Activated CD8-positive, alpha-beta memory T cell treated with anti-CD3 and anti-CD28 coated beads, Interleukin-2, amount 10 ng/mL, durations not matched to agents 7 days and 5 days (primary cell): ENCODE measurements around the gene NCKAP5L. TPM values are rescaled to one million over a fixed set of nuclear protein-coding genes. Genes with fewer than 3 reads are reported as not detected.
"Not testable (repeated sequence)": the region's sequence is repeated elsewhere in the genome, so short reads cannot be mapped to it uniquely, and the experiment has no call there.

Experiments used
- ATAC-seq: fragments of 150-1000 bp; cut with Tn5 transposase; one replicate; pipeline ENCODE4 v1.10.0; 2021; ENCODE audit warnings: moderate library complexity
- CTCF ChIA-PET: fragments of 350-600 bp; sonication (Branson Sonifier 250); formaldehyde crosslinking; loops from one replicate; lab custom pipeline; 2021; ENCODE audit warnings: antibody characterized with exemption; lab: Charles Lee
- DNase-seq: peaks from one replicate; pipeline ENCODE4 v3.0.0-alpha.2; 2020
- H3K27ac Mint-ChIP-seq: one replicate; pipeline ENCODE4 v1.8.0; 2021; ENCODE audit warnings: mild to moderate bottlenecking, mixed read lengths
- H3K27me3 Mint-ChIP-seq: one replicate; pipeline ENCODE4 v1.8.0; 2021; ENCODE audit warnings: mixed read lengths
- H3K36me3 Mint-ChIP-seq: one replicate; pipeline ENCODE4 v1.8.0; 2021; ENCODE audit warnings: mild to moderate bottlenecking, mixed read lengths
- H3K4me1 Mint-ChIP-seq: one replicate; pipeline ENCODE4 v1.8.0; 2021; ENCODE audit warnings: mixed read lengths
- H3K4me3 Mint-ChIP-seq: one replicate; pipeline ENCODE4 v1.8.0; 2021; ENCODE audit warnings: mild to moderate bottlenecking, moderate library complexity, mixed read lengths
- H3K9me3 Mint-ChIP-seq: one replicate; pipeline ENCODE4 v1.8.0; 2022; ENCODE audit warnings: low read depth, mixed read lengths
- total RNA-seq, 2 experiments: library from RNA; stranded (reverse); gene quantifications; one replicate each; pipeline ENCODE4 v1.2.3, GENCODE V29; 2021

NCKAP5L gene, protein sequence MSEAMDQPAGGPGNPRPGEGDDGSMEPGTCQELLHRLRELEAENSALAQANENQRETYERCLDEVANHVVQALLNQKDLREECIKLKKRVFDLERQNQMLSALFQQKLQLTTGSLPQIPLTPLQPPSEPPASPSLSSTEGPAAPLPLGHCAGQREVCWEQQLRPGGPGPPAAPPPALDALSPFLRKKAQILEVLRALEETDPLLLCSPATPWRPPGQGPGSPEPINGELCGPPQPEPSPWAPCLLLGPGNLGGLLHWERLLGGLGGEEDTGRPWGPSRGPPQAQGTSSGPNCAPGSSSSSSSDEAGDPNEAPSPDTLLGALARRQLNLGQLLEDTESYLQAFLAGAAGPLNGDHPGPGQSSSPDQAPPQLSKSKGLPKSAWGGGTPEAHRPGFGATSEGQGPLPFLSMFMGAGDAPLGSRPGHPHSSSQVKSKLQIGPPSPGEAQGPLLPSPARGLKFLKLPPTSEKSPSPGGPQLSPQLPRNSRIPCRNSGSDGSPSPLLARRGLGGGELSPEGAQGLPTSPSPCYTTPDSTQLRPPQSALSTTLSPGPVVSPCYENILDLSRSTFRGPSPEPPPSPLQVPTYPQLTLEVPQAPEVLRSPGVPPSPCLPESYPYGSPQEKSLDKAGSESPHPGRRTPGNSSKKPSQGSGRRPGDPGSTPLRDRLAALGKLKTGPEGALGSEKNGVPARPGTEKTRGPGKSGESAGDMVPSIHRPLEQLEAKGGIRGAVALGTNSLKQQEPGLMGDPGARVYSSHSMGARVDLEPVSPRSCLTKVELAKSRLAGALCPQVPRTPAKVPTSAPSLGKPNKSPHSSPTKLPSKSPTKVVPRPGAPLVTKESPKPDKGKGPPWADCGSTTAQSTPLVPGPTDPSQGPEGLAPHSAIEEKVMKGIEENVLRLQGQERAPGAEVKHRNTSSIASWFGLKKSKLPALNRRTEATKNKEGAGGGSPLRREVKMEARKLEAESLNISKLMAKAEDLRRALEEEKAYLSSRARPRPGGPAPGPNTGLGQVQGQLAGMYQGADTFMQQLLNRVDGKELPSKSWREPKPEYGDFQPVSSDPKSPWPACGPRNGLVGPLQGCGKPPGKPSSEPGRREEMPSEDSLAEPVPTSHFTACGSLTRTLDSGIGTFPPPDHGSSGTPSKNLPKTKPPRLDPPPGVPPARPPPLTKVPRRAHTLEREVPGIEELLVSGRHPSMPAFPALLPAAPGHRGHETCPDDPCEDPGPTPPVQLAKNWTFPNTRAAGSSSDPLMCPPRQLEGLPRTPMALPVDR (N-terminal part only)
- total RNA-seq: 1 to 10 TPM; 1.1 to 1.4 TPM

DNA sequence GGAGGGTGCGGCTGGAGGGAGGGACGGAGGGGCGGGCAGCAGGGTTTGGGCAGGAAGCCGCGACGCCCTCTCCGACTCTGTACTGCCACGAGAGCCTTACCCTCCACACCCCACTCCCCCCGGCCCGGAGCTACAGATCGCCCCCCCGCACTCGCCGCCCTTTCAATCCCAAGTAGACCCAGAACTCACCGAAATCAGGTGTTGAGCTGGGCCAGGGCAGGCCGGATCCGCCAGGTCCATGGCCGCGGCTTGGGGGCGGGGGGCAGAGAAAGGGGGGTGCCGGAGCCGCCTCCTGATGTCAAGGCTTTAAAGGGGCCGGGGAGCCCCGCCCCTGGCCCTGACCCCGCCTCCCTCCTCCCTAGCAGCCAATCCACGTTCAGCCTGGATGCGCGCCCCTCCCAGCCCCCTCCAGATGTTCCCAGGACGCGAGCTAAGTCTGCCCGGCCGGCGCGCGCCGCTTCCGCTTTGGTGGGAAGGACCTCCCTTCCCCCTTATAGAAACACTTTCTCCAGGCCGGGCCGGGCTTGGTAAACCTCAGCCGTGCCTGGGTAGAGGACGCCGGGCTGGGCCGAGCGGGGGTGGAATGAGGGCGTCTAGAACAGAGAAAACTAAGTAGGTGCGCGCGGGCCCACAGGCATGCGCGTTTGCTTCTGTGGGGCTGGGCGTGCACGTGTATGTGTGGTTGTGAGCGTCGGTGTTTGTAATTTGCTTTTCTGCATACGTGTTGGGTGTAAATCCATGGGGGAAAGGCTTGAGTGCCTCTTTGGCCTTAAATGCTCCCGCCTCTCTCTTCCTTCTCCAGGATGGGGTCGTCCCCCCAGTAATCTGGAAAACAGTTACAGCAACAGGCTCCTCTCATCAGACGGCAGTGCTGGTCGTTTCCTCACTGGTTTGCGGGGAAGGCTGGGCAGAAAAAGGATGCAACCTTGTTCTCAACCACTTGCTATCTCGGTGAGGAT is at the start of gene NCKAP5L:
Gene NCKAP5L (minus strand): TSS at position 281 of the 959 bp plus-strand sequence. CDS start 24,369 bp downstream, outside the sequence.
- ATAC-seq: peak; percentile 97
- H3K36me3 Mint-ChIP-seq: no peaks in the 10 kb centered on the region
- CTCF ChIA-PET: interaction anchor here (0.7 to 4.6 kb wide), 14 partner anchors 8 to 228 kb away, joined by 3 to 22 read pairs (median 3); partner anchors contain the start of gene TMBIM6

DNA sequence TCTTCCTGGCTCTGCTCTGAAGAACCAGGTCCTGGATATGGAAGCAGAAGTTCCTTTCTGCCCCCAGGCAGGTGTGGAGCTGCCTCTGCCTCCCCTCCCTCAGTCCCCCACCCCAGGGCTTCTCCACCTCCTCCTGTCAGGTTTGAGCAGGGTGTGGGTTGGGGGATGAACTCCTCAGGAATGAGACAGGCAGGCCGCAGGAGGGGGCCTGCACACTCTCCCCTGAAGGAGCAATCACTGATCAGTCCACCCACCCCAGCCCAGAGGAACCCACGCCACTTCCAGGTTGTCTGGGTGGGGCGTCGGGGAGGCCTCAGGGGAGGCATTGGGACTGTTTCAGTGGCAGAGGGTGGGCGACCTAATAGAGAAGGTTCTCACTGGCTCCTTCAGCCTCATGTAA is 48.9 kb upstream of the NCKAP5L start:
- DNase-seq: no peak
- H3K4me1 Mint-ChIP-seq: no peaks in the 10 kb centered on the region
- no peak overlapping the region for H3K27ac Mint-ChIP-seq
- no peaks in the 10 kb centered on the region for H3K36me3 Mint-ChIP-seq
- no peaks in the 10 kb centered on the region for H3K27me3 Mint-ChIP-seq
- no peak for ATAC-seq
- peaks cover 25% of the 10 kb centered on the region for H3K9me3 Mint-ChIP-seq
- CTCF ChIA-PET: interaction anchor here (1.2 kb wide), 1 partner anchor 89 kb away, joined by 3 read pairs; no protein-coding TSS in a partner anchor
- H3K4me3 Mint-ChIP-seq: no peak overlapping the region

More for the DNA sequence above, at the start of gene NCKAP5L:
- DNase-seq: peak; percentile 94
- Mint-ChIP-seq H3K27ac (peak within 1 kb of the TSS; percentile 70), H3K4me3 (peak within 1 kb of the TSS; percentile 82), H3K4me1 (peaks cover 15% of the 10 kb centered on the region), H3K27me3 (peaks cover 27% of the 10 kb centered on the region), H3K9me3 (no peaks in the 10 kb centered on the region)

DNA sequence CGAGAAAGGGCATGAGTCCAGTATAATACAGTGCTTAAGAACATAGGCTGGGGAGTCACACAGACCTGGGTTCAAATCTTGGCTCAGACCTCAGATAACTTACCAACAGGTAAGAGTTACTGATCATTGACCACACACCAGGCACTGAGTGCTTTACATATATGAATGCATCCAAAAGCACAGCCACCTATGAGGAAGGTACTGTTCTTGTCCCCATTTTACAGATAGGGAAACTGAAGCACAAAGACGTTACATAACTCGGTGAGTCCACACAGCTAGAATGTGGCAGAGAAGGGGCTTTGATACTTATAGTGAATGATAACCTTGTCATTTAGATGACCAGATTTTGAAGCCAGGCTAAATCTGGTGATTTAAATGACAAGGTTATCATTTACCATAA is 47.9 kb upstream of the NCKAP5L start:
- H3K36me3 Mint-ChIP-seq: no peaks in the 10 kb centered on the region
- H3K9me3 Mint-ChIP-seq: peaks cover 25% of the 10 kb centered on the region
- DNase-seq (no peak), ATAC-seq (no peak)
- H3K27me3 Mint-ChIP-seq: no peaks in the 10 kb centered on the region
- no peak overlapping the region for H3K4me3 Mint-ChIP-seq
- CTCF ChIA-PET: interaction anchor here (0.7 to 1.2 kb wide), 2 partner anchors 90 to 489 kb away, joined by 3 read pairs; no protein-coding TSS in a partner anchor
- no peaks in the 10 kb centered on the region for H3K4me1 Mint-ChIP-seq
- no peak overlapping the region for H3K27ac Mint-ChIP-seq

DNA sequence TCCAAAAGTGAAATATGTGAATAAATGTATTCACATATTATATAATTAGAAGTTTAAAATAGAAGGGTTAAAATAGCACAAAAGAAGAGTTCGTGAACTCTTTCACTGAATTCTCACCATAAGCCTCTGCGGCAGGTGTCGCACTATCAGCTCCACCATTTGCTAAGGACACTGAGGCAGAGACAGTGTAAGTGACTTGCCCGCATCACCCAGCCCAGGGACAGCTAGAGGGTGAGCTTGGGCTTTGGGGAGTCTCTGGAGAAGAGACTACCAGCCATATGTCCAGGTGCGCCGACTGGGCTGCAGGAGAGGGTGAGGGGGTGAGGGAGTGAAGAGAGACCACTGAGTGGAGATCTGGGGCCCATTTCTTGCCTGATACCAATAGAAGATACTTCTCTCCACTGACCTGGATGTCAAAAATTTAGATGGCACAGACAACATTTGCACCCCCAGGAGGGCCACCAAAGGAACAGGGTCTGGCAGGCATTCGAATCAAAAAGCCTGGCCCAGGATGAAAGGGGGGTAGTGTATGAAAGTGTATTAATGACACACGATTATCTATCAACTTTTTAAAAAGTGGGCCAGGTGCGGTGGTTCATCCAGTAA is 47.0 kb upstream of the NCKAP5L start:
- no peak overlapping the region for H3K4me3 Mint-ChIP-seq
- ATAC-seq (no peak), DNase-seq (no peak)
- CTCF ChIA-PET: no interaction called here
- peaks cover 21% of the 10 kb centered on the region for H3K9me3 Mint-ChIP-seq
- no peak overlapping the region for H3K27ac Mint-ChIP-seq
- H3K36me3 Mint-ChIP-seq: no peaks in the 10 kb centered on the region
- no peaks in the 10 kb centered on the region for H3K4me1 Mint-ChIP-seq
- no peaks in the 10 kb centered on the region for H3K27me3 Mint-ChIP-seq

DNA sequence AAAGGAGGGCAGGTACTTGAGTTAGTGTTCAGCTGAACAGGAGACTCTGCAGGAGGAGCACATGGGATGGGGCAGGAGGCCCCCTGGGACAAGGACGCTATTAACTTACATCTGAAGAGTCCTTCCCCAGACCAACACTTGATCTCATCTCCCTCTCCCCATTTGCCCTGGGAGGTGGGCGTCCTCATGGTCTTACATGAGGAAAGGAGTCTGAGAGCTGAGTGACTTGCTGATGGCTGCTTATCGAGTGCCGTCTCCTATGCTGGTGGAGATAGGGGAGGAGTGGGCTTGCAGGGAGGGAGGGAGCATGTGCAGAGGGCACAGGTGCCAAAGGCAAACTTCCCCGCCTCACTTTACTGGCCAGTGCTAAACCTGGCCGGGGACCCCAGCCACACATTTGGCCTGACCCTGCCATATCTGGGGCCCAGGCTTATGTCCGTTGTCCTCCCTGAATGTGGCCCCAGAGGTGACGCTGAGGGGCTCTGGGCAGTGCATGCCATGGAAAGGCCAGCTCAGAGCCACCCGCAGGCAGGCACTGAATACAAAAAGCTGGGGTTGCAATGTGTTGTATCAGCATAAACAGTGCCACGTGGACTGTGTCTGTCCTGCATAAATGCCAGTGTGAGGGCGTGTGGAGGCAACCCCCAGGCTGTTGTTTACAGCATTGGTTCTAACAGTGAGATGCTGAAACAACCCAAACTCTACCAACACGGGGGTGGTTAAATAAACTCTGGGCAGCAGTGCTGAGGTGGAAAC is 46.1 kb upstream of the NCKAP5L start:
- CTCF ChIA-PET: no interaction called here
- no peak overlapping the region for H3K27ac Mint-ChIP-seq

DNA sequence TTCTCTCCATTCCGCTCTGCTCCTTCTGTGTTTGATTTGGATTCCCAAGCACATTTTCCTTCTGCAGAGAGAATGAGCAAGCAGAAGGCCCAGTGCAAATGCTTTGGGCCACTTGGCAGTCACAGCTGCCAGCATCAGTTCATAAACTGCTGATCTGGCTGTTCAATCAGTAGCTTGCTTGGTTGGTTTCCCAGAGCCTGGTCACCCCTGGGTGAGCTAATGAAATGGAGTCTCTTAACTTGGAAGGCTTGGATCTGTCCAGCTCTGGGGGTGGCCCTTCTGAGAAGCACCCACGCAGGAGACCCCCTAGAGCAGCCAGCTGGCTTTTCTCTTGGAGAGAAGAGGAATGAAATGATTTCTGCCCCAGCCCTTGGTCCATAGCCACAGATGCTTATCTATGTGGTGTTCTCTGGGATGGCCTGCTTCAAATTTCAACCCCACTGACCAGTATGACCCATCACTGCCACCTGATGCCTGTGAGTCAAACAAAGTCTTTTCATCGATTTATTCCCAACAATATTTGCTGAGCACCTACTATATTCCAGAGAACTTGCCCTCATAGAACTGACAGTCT is 45.2 kb upstream of the NCKAP5L start:
- H3K27ac Mint-ChIP-seq: no peak overlapping the region
- CTCF ChIA-PET: no interaction called here
- no peak overlapping the region for H3K4me3 Mint-ChIP-seq
- DNase-seq (no peak), ATAC-seq (no peak)
- H3K4me1 Mint-ChIP-seq: no peaks in the 10 kb centered on the region
- H3K27me3 Mint-ChIP-seq: no peaks in the 10 kb centered on the region
- peaks cover 6% of the 10 kb centered on the region for H3K9me3 Mint-ChIP-seq
- no peaks in the 10 kb centered on the region for H3K36me3 Mint-ChIP-seq

More for the DNA sequence above, 46.1 kb upstream of the NCKAP5L start:
- Mint-ChIP-seq H3K4me3 (no peak overlapping the region), H3K36me3 (no peaks in the 10 kb centered on the region), H3K27me3 (no peaks in the 10 kb centered on the region), H3K9me3 (peaks cover 13% of the 10 kb centered on the region), H3K4me1 (no peaks in the 10 kb centered on the region)
- DNase-seq (no peak), ATAC-seq (no peak)

DNA sequence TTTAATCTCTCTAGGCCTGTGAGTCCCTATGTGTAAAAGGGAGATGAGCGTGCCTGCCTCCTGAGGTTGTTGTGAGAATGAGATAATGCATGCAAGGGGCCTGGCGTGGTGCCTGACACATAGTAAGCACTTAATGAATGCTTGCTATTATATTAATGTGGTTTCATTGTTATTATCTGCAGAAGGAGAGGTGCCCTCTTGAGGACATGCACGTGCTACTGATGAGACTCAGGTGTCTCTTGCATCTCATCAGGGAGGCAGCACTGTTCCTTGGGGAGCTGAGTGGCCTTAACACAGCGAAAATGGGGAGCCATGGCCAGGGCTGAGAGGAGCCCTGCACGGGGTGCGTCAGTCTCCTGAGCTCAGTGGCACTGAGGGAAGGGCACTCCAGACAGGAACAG is 44.6 kb upstream of the NCKAP5L start:
- CTCF ChIA-PET: interaction anchor here (3.9 kb wide), 1 partner anchor 73 kb away, joined by 13 read pairs; no protein-coding TSS in a partner anchor
- H3K4me3 Mint-ChIP-seq: no peak overlapping the region
- H3K9me3 Mint-ChIP-seq: peaks cover 2% of the 10 kb centered on the region
- peak; percentile 27 for DNase-seq
- H3K36me3 Mint-ChIP-seq: no peaks in the 10 kb centered on the region
- no peak overlapping the region for H3K27ac Mint-ChIP-seq
- ATAC-seq: no peak
- no peaks in the 10 kb centered on the region for H3K27me3 Mint-ChIP-seq
- H3K4me1 Mint-ChIP-seq: no peaks in the 10 kb centered on the region

DNA sequence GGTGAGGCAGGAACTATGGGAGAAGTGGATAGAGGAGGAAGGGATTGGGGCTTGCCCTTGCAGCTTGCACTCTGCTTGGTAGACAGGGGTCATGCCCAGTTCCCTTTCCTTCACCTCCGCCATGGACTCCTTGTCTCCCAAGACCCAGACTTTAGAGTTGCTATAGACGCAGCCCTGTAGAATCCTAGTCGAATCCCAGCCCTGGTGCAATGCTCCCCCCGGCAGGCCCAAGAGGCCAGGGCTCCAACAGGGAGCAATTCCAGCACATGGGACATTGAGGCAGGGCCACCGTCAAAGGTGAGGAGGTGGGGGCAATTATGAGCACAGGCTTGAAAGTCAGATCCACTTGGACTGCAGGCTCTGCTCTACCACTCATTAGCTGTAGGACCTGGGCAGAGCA is 44.2 kb upstream of the NCKAP5L start:
- H3K4me1 Mint-ChIP-seq: no peaks in the 10 kb centered on the region
- H3K36me3 Mint-ChIP-seq: no peaks in the 10 kb centered on the region
- CTCF ChIA-PET: interaction anchor here (2.2 to 3.9 kb wide), 2 partner anchors 73 to 95 kb away, joined by 6 to 13 read pairs; no protein-coding TSS in a partner anchor
- H3K27ac Mint-ChIP-seq: no peak overlapping the region
- DNase-seq (peak; percentile 29), ATAC-seq (no peak)
- no peaks in the 10 kb centered on the region for H3K9me3 Mint-ChIP-seq
- no peaks in the 10 kb centered on the region for H3K27me3 Mint-ChIP-seq
- no peak overlapping the region for H3K4me3 Mint-ChIP-seq

DNA sequence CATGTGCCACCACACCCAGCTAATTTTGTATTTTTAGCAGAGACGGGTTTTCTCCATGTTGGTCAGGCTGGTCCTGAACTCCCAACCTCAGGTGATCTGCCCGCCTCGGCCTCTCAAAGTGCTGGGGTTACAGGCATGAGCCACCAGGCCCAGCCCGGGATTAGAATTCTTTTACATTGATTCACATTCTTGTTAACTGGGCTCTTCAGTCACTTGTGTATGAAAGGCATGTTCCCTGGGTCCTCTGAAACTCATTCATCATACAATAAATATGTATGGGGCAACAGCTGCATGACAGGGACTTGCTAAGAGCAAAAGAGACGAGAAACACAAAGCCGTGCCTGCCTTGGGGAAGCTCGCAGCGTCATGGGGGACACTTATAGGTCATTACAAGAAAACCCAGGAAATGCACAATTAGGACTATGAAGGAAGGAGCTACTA is 43.6 kb upstream of the NCKAP5L start:
- H3K36me3 Mint-ChIP-seq, H3K4me3 Mint-ChIP-seq, ATAC-seq, H3K9me3 Mint-ChIP-seq, H3K27me3 Mint-ChIP-seq, H3K4me1 Mint-ChIP-seq, H3K27ac Mint-ChIP-seq: not testable (repeated sequence)
- CTCF ChIA-PET: interaction anchor here (2.2 to 3.9 kb wide), 2 partner anchors 74 to 95 kb away, joined by 6 to 13 read pairs; no protein-coding TSS in a partner anchor
- peak; percentile 22 for DNase-seq

DNA sequence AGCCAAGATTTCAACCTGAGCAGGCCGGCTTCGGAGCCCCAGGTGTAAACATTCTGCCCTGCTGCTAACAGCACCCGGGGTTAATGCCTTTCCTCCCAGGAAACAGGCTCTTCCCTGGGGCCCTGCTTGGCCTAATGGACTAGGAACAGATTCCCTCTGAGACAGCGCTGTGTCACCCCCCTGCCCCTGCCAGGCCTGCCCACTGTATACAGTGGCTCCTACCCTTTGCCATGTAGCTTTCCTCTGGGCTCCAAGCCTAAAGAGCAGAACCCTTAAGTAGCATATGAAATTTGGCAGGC is 43.0 kb upstream of the NCKAP5L start:
- CTCF ChIA-PET: interaction anchor here (0.7 to 3.9 kb wide), 3 partner anchors 74 to 130 kb away, joined by 4 to 13 read pairs (median 6); partner anchors contain the start of gene TMBIM6
- no peaks in the 10 kb centered on the region for H3K27me3 Mint-ChIP-seq
- H3K27ac Mint-ChIP-seq: no peak overlapping the region
- H3K9me3 Mint-ChIP-seq: no peaks in the 10 kb centered on the region
- no peaks in the 10 kb centered on the region for H3K4me1 Mint-ChIP-seq
- H3K4me3 Mint-ChIP-seq: no peak overlapping the region
- H3K36me3 Mint-ChIP-seq: no peaks in the 10 kb centered on the region
- no peak for ATAC-seq
- DNase-seq: peak; percentile 12
